ENCODE data around the gene PPID. TPM values are rescaled to one million over a fixed set of nuclear protein-coding genes. Genes with fewer than 3 reads are reported as not detected.
A peak's percentile ranks its signal among the peaks of the same experiment; 100 is the strongest.

PPID gene
- total and polyA plus RNA-seq, 9 of the 15 experiments (the other 6 are each of a cell fraction or from before 2014, with no cell fraction given): 46.5 to 160 (median 98.6) TPM

DNA sequence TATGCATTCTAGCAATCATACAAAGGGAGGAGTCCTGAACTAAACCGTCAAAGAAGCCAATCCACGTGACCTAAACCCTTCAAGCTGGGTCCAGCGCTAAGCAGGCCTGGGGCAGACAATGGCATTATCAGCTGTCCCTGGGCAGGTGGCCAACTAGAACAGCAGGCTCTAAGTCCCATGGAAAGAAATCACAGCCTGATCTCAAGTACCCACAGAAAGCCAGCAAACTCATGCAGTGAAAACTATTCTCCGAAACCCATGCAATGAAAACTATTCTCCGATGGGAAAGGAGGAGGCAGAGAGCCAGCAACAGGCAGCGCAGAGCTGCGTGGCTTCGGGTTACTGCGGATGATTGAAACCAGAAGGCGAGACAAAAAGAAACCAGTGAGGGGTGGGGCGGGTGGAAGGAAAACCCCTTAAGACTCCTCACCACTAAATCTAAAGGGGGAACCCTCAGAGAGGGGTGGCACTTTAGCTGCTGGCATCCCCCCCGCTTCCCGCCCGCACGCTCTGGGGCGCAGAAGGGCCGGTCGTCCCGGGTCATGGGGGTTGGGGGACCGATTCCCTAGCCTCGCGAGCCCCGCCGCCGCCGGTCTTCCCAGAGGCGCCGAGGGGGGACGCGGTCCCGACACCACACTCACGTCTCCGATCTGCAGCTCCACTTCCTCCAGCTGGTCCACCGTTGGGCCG, 52.1 kb downstream of the PPID start (continued):
- peak; percentile 53 for TF ChIP-seq DACH1 (IDR thresholded peaks at IDR 0.05; ENCODE audit: partially characterized antibody)
- TF ChIP-seq, protein P1, sequence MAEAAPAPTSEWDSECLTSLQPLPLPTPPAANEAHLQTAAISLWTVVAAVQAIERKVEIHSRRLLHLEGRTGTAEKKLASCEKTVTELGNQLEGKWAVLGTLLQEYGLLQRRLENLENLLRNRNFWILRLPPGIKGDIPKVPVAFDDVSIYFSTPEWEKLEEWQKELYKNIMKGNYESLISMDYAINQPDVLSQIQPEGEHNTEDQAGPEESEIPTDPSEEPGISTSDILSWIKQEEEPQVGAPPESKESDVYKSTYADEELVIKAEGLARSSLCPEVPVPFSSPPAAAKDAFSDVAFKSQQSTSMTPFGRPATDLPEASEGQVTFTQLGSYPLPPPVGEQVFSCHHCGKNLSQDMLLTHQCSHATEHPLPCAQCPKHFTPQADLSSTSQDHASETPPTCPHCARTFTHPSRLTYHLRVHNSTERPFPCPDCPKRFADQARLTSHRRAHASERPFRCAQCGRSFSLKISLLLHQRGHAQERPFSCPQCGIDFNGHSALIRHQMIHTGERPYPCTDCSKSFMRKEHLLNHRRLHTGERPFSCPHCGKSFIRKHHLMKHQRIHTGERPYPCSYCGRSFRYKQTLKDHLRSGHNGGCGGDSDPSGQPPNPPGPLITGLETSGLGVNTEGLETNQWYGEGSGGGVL (CRISPR knock-in tag; IDR thresholded peaks at IDR 0.05): no peak
- TF ChIP-seq NFYB (IDR thresholded peaks at IDR 0.05; ENCODE audit: extremely low read depth, insufficient read length): no peak
- peak; percentile 45; the same call in 1 of the 2 replicates for TF ChIP-seq BHLHE40 (IDR thresholded peaks at IDR 0.05; ENCODE audit: low read length)
- no peak for TF ChIP-seq JUN (IDR thresholded peaks at IDR 0.05; ENCODE audit: borderline replicate concordance, low read depth, low read length)
- no peak for TF ChIP-seq JUN (CRISPR knock-in tag; IDR thresholded peaks at IDR 0.05; ENCODE audit: borderline replicate concordance)
- TF ChIP-seq NFATC3 (IDR thresholded peaks at IDR 0.05): no peak
- no peak; the same call in 1 of the 2 replicates for TF ChIP-seq TEAD4 (IDR thresholded peaks at IDR 0.05; ENCODE audit: low read length)
- TF ChIP-seq TEAD4 (CRISPR knock-in tag; IDR thresholded peaks at IDR 0.05; ENCODE audit: borderline replicate concordance): no peak
- peak in 1 of 2 experiments; percentile 24; a peak in 1 of 4 replicates for TF ChIP-seq SIN3A (IDR thresholded peaks at IDR 0.05; ENCODE audit: borderline replicate concordance in 2 of 2, control insufficient read depth in 1 of 2, low read depth in 2 of 2, low read length in 2 of 2)
- TF ChIP-seq DDX20 (tag; IDR thresholded peaks at IDR 0.05; ENCODE audit: low read depth): no peak
- TF ChIP-seq SMC3 (conservative IDR thresholded peaks at IDR 0.05; ENCODE audit: insufficient read depth, low read depth, low read length): 0 out of 2 replicates have a peak, but pooled peaks have one; percentile 4
- TF ChIP-seq ZNF184 (CRISPR knock-in tag; IDR thresholded peaks at IDR 0.05): no peak
- peak; percentile 24; the same call in 1 of the 2 replicates for TF ChIP-seq CTBP1 (IDR thresholded peaks at IDR 0.05; ENCODE audit: borderline replicate concordance)
- peak; percentile 16; the same call in 1 of the 2 replicates for TF ChIP-seq MYC (IDR thresholded peaks at IDR 0.05; ENCODE audit: low read depth, low read length)
- TF ChIP-seq MYC (CRISPR knock-in tag; IDR thresholded peaks at IDR 0.05; ENCODE audit: borderline replicate concordance, low read depth): no peak
- no peak for TF ChIP-seq SMAD1 (IDR thresholded peaks at IDR 0.05; ENCODE audit: low read depth, low read length, partially characterized antibody)
- peak; percentile 71 for TF ChIP-seq SOX6 (IDR thresholded peaks at IDR 0.05)
- TF ChIP-seq, protein P2, sequence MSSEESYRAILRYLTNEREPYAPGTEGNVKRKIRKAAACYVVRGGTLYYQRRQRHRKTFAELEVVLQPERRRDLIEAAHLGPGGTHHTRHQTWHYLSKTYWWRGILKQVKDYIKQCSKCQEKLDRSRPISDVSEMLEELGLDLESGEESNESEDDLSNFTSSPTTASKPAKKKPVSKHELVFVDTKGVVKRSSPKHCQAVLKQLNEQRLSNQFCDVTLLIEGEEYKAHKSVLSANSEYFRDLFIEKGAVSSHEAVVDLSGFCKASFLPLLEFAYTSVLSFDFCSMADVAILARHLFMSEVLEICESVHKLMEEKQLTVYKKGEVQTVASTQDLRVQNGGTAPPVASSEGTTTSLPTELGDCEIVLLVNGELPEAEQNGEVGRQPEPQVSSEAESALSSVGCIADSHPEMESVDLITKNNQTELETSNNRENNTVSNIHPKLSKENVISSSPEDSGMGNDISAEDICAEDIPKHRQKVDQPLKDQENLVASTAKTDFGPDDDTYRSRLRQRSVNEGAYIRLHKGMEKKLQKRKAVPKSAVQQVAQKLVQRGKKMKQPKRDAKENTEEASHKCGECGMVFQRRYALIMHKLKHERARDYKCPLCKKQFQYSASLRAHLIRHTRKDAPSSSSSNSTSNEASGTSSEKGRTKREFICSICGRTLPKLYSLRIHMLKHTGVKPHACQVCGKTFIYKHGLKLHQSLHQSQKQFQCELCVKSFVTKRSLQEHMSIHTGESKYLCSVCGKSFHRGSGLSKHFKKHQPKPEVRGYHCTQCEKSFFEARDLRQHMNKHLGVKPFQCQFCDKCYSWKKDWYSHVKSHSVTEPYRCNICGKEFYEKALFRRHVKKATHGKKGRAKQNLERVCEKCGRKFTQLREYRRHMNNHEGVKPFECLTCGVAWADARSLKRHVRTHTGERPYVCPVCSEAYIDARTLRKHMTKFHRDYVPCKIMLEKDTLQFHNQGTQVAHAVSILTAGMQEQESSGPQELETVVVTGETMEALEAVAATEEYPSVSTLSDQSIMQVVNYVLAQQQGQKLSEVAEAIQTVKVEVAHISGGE (CRISPR knock-in tag; IDR thresholded peaks at IDR 0.05): no peak
- TF ChIP-seq CBX1 (IDR thresholded peaks at IDR 0.05; ENCODE audit: low read depth): no peak
- TF ChIP-seq ZFX (CRISPR knock-in tag; IDR thresholded peaks at IDR 0.05): peak; percentile 36; the same call in 1 of the 2 replicates
- TF ChIP-seq TOE1 (IDR thresholded peaks at IDR 0.05; ENCODE audit: borderline replicate concordance): peak; percentile 77; the same call in 1 of the 2 replicates
- no peak for TF ChIP-seq TOE1 (CRISPR knock-in tag; IDR thresholded peaks at IDR 0.05; ENCODE audit: borderline replicate concordance, low read depth)
- TF ChIP-seq HDAC1 (IDR thresholded peaks at IDR 0.05): peak in 1 of 2 experiments; percentile 61; a peak in 2 of 4 replicates
